ENCODE data around the gene CSTF1.
A peak's percentile ranks its signal among the peaks of the same experiment; 100 is the strongest.
"Not testable (repeated sequence)": the region's sequence is repeated elsewhere in the genome, so short reads cannot be mapped to it uniquely, and the experiment has no call there.

The CSTF1 gene

DNA sequence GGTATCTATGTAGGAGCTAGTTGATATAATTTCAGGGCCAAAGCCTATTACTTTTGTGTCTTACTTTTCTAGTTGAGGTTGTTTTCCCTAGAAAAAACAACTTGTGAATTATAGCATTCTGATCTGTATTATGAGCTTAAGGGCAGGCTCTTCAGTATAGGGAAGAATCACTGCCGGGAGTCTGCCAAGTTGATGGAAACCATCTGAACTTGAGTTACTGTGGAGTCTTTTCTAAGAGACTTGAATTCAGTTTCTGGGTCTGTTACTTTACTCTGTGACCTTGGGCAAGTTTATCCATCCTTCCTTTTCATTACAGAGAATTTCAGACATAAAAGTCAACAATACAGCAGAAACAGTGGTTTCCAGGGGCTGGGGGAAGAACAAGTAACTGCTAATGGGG is 17.5 kb downstream of the CSTF1 start:
- peaks cover 21 to 34% of the 10 kb centered on the region in 2 donors for H3K36me3 ChIP-seq (ENCODE audit: control insufficient read depth in 1 of 2, insufficient read depth in 2 of 2, low read length in 2 of 2)
- H3K27ac ChIP-seq (ENCODE audit: low read length) = peak overlapping the region; percentile 5
- no peak overlapping the region for H3K4me3 ChIP-seq (ENCODE audit: low read depth in 1 of 2, low read length in 2 of 2)
- no peaks in the 10 kb centered on the region for H3K9me3 ChIP-seq (ENCODE audit: control insufficient read depth in 1 of 2, low read length in 2 of 2)
- H3K27me3 ChIP-seq (ENCODE audit: low read depth, low read length) = no peaks in the 10 kb centered on the region
- H3K4me1 ChIP-seq (ENCODE audit: control insufficient read depth in 1 of 2, insufficient read depth in 2 of 2, low read length in 2 of 2) = peaks cover 0 to 9% of the 10 kb centered on the region in 2 donors

DNA sequence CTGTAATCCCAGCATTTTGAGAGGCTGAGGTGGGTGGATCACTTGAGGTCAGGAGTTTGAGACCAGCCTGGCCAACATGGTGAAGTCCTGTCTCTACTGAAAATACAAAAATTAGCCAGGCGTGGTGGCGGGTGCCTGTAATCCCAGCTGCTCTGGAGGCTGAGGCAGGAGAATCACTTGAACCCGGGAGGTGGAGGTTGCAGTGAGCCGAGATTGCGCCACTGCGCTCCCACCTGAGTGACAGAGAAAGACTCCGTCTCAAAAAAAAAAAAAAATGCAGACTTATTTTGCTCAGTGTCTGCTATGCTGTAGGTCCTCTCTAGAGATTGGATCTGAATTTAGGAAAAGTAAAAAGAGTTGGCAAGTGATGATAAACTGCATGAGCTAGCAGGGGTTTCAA is 18.8 kb downstream of the CSTF1 start:
- not testable (repeated sequence) for H3K4me3 ChIP-seq (ENCODE audit: low read depth in 1 of 2, low read length in 2 of 2); H3K27me3 ChIP-seq (ENCODE audit: low read depth, low read length); H3K9me3 ChIP-seq (ENCODE audit: control insufficient read depth in 1 of 2, low read length in 2 of 2); H3K4me1 ChIP-seq (ENCODE audit: control insufficient read depth in 1 of 2, insufficient read depth in 2 of 2, low read length in 2 of 2)
- peak overlapping the region; percentile 84 for H3K27ac ChIP-seq (ENCODE audit: low read length)
- H3K36me3 ChIP-seq (ENCODE audit: control insufficient read depth in 1 of 2, insufficient read depth in 2 of 2, low read length in 2 of 2) = peaks cover 10 to 21% of the 10 kb centered on the region in 2 donors

DNA sequence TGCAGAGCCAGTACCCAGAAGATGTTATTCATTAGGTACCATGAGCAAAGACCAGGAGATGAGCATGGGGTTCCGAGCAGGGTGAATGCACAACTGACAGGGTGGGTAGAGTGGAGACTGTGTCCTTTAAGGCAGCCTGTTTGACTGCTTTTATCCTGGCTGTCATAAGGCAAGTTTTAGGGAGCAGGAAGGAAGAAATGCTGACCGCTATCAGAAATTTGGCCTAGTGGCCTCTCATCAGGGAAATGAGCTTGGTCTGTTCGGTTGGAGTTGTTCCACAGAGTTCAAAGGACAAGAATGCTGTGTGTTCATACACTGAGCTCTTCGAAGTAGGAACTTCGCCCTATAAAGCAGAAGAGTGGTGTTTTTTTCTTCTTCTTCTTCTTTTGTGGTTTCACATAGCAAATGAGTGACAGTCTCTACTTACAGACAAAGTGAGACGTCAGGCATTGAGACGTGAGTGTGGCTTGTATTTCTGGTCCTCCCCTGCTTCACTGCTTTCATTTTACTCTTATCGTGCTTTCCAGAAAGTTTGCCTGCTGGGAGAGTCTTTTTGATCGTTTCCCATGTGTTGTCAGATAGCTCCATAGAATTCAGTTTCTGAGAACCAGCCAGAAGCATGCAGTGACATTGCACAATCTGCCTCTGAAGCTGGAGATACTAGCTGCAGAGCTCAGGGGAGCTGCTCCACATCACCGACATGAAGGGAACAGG is 19.5 kb downstream of the CSTF1 start, which contains the start of gene CASS4:
TSS of gene CASS4 (plus strand) at position 502 of the 714 bp plus-strand sequence. CDS start at position 701, 199 bp downstream.
- no peaks in the 10 kb centered on the region for H3K9me3 ChIP-seq (ENCODE audit: control insufficient read depth in 1 of 2, low read length in 2 of 2)
- H3K4me3 ChIP-seq (ENCODE audit: low read depth in 1 of 2, low read length in 2 of 2) = peak within 1 kb of the TSS; percentile 32 to 40
- H3K4me1 ChIP-seq (ENCODE audit: control insufficient read depth in 1 of 2, insufficient read depth in 2 of 2, low read length in 2 of 2) = peaks cover 0 to 9% of the 10 kb centered on the region in 2 donors
- H3K27ac ChIP-seq (ENCODE audit: low read length) = peak within 1 kb of the TSS; percentile 84
- H3K36me3 ChIP-seq (ENCODE audit: control insufficient read depth in 1 of 2, insufficient read depth in 2 of 2, low read length in 2 of 2) = peaks cover 8 to 14% of the 10 kb centered on the region in 2 donors
- H3K27me3 ChIP-seq (ENCODE audit: low read depth, low read length) = no peaks in the 10 kb centered on the region

DNA sequence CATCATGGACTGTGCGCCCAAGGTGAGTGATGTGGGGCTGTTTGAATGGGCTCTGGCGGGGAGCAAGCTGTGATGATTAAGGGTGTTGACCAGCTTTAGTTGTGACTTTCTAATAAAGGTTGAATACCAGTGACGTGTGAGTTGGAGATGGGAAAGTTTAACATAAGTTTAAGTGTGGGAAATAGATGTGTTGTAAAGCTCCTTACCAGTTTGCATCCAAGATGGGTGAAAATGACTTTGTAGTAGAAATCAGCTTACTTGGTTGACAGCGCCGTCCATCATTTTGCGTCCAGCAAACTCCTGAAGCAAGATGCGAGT is 20.0 kb downstream of the CSTF1 start:
- H3K9me3 ChIP-seq (ENCODE audit: control insufficient read depth in 1 of 2, low read length in 2 of 2) = no peaks in the 10 kb centered on the region
- no peaks in the 10 kb centered on the region for H3K27me3 ChIP-seq (ENCODE audit: low read depth, low read length)
- peak overlapping the region; percentile 32 to 40 for H3K4me3 ChIP-seq (ENCODE audit: low read depth in 1 of 2, low read length in 2 of 2)
- H3K27ac ChIP-seq (ENCODE audit: low read length) = peak overlapping the region; percentile 84
- H3K36me3 ChIP-seq (ENCODE audit: control insufficient read depth in 1 of 2, insufficient read depth in 2 of 2, low read length in 2 of 2) = peaks cover 2 to 9% of the 10 kb centered on the region in 2 donors
- peaks cover 0 to 9% of the 10 kb centered on the region in 2 donors for H3K4me1 ChIP-seq (ENCODE audit: control insufficient read depth in 1 of 2, insufficient read depth in 2 of 2, low read length in 2 of 2)

DNA sequence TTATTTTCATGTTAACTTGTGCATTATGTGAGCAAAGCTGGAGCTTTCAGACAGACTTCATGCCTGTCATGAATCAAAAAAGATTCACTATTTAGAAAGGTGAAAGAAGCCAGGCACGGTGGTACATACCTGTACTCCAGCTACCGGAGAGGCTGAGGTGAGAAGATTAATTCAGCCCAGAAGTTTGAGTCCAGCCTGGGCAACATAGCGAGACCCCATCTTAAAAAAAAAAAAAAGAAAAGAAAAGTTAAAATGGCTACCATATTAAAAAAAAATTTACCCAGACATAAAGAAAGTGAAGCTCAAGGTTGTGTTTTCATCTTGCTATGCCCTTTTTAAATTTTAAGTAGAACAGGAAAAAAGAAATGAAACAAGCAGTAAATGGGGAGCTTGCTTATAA is 20.5 kb downstream of the CSTF1 start:
- H3K36me3 ChIP-seq (ENCODE audit: control insufficient read depth in 1 of 2, insufficient read depth in 2 of 2, low read length in 2 of 2) = peaks cover 0 to 4% of the 10 kb centered on the region in 2 donors
- peaks cover 0 to 9% of the 10 kb centered on the region in 2 donors for H3K4me1 ChIP-seq (ENCODE audit: control insufficient read depth in 1 of 2, insufficient read depth in 2 of 2, low read length in 2 of 2)
- H3K9me3 ChIP-seq (ENCODE audit: control insufficient read depth in 1 of 2, low read length in 2 of 2) = no peaks in the 10 kb centered on the region
- H3K27me3 ChIP-seq (ENCODE audit: low read depth, low read length) = no peaks in the 10 kb centered on the region
- peak overlapping the region; percentile 84 for H3K27ac ChIP-seq (ENCODE audit: low read length)
- H3K4me3 ChIP-seq (ENCODE audit: low read depth in 1 of 2, low read length in 2 of 2) = peak overlapping the region; percentile 32 to 40

DNA sequence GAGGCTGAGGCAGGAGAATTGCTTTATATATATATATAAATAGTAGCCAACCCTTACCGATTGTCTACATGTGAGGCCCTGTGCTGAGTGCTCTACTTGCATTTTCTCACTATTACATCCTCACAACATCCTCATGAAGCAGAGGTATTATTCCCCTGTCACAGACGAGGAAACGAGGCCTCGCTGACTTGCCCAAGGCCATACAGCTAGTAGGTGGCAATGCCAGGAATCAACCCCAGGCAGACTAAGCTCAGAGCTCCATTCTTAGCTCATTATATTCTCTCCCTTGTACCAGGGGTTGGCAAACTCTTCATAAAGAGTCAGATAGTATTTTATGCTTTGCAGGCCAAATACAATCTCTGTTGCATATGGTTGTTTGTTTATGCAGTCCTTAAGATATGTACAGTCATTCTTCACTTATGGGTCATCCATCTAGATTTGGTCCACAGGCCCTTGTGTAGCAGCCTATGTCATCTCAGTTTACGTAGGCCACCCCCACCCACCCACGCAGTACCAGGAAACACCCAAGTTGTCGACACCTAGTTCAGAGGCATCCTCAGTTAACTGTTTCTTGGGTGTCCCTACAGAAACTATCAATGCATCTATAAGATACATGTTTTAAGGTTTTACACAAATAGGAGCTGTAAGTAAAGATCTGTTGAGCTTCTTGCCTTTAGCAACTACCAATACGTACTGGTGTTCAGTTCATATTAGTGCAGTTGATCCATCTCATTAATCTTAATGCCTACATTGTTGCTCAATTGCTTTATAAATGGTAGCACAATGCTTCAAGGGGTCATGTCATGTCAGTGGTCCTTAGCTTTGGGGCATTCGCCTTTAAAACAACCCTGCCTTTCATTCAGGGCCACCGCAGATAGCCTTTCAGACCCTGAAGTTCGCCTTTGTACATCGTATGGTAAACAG is 22.7 kb downstream of the CSTF1 start:
- Histone ChIP-seq H3K36me3 (ENCODE audit: control insufficient read depth in 1 of 2, insufficient read depth in 2 of 2, low read length in 2 of 2) (no peaks in the 10 kb centered on the region), H3K27me3 (ENCODE audit: low read depth, low read length) (no peaks in the 10 kb centered on the region), H3K9me3 (ENCODE audit: control insufficient read depth in 1 of 2, low read length in 2 of 2) (no peaks in the 10 kb centered on the region), H3K4me3 (ENCODE audit: low read depth in 1 of 2, low read length in 2 of 2) (no peak overlapping the region), H3K27ac (ENCODE audit: low read length) (no peak overlapping the region), H3K4me1 (ENCODE audit: control insufficient read depth in 1 of 2, insufficient read depth in 2 of 2, low read length in 2 of 2) (peaks cover 0 to 4% of the 10 kb centered on the region in 2 donors)

DNA sequence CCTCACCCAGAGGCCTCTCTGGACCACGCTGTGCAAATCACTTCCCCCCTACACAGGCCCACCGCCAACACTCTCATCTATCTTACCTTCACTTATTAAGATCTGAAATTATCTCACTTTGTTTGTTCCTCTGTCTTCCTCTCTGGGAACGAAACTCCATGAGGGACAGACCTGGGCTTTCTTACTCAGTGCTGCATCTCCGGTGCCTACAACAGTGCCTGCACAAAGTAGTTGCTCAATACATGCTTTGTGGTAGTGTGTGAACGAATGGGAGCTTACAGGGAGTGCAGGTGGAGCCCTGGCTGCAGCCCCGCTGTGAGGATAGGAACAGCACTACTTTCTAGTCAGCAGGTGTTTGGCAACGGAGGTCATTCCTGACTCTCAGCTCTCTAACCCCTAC is 25.0 kb downstream of the CSTF1 start:
- Histone ChIP-seq H3K4me3 (ENCODE audit: low read depth in 1 of 2, low read length in 2 of 2) (no peak overlapping the region), H3K36me3 (ENCODE audit: control insufficient read depth in 1 of 2, insufficient read depth in 2 of 2, low read length in 2 of 2) (no peaks in the 10 kb centered on the region), H3K4me1 (ENCODE audit: control insufficient read depth in 1 of 2, insufficient read depth in 2 of 2, low read length in 2 of 2) (no peaks in the 10 kb centered on the region), H3K9me3 (ENCODE audit: control insufficient read depth in 1 of 2, low read length in 2 of 2) (no peaks in the 10 kb centered on the region), H3K27ac (ENCODE audit: low read length) (no peak overlapping the region), H3K27me3 (ENCODE audit: low read depth, low read length) (no peaks in the 10 kb centered on the region)

DNA sequence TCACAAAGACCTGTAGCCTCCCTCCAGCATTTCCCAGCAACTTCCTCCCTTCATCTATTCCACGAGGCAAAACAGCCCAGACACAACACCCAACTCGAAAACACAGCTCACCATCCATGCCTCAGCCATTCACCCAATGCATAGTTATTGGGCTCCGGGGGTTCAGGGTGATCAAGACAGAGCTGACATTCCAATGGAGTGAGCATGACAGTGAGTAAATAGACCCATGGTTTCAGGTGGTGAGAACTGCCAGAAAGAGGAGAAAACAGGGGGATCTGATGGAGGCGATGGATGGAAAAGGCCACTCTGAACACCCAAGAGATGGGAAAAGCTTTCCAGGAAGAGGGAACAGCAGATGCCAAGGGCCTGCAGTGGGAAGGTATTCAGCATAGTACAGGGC is 25.5 kb downstream of the CSTF1 start:
- Histone ChIP-seq H3K4me3 (ENCODE audit: low read depth in 1 of 2, low read length in 2 of 2) (no peak overlapping the region), H3K27me3 (ENCODE audit: low read depth, low read length) (no peaks in the 10 kb centered on the region), H3K9me3 (ENCODE audit: control insufficient read depth in 1 of 2, low read length in 2 of 2) (no peaks in the 10 kb centered on the region), H3K27ac (ENCODE audit: low read length) (peak overlapping the region; percentile 6), H3K4me1 (ENCODE audit: control insufficient read depth in 1 of 2, insufficient read depth in 2 of 2, low read length in 2 of 2) (peaks cover 0 to 3% of the 10 kb centered on the region in 2 donors), H3K36me3 (ENCODE audit: control insufficient read depth in 1 of 2, insufficient read depth in 2 of 2, low read length in 2 of 2) (no peaks in the 10 kb centered on the region)

DNA sequence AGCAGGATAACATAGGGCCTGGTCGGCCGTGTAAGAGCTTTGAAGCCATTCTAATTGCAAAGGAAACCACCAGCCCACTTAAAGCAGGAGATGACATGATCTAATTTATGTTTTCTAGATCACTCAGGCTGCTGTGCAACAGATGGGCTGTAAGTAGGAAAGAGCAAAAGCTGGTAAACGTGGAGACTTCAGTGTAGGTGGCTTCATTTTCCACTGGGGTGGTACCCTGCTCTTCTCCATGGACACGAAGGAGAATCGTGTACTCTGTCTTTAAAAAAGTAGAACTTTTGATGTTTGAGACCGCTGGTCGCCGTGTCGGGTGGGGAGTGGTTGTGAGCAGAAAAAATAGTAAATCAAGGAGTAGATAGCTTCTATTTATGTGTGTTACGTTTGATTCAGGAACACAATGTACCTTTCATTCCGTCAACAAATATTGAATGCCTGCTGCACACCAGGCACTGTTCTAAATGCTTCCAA is 26.0 kb downstream of the CSTF1 start:
- Histone ChIP-seq H3K4me3 (ENCODE audit: low read depth in 1 of 2, low read length in 2 of 2) (no peak overlapping the region), H3K4me1 (ENCODE audit: control insufficient read depth in 1 of 2, insufficient read depth in 2 of 2, low read length in 2 of 2) (peaks cover 0 to 3% of the 10 kb centered on the region in 2 donors), H3K9me3 (ENCODE audit: control insufficient read depth in 1 of 2, low read length in 2 of 2) (no peaks in the 10 kb centered on the region), H3K36me3 (ENCODE audit: control insufficient read depth in 1 of 2, insufficient read depth in 2 of 2, low read length in 2 of 2) (no peaks in the 10 kb centered on the region), H3K27me3 (ENCODE audit: low read depth, low read length) (no peaks in the 10 kb centered on the region), H3K27ac (ENCODE audit: low read length) (peak overlapping the region; percentile 6)

DNA sequence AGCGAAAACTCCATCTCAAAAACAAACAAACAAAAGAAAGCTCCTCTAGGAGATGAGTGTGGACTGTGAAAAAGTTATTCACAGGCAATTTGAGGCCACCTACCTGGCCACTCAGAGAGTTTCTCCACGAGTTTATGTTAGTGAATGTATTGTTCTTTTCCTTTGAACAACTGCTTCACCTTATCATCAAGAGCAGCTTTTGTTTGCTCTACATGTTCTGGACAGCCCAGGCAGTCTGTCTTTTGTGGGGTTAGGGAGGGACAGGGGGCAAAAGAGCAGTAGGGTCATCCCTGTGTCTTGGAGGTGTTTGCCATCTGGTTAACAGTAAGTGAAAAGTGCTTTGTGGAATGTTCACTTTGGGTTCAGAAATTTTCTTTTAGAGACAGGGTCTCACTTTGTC is 27.6 kb downstream of the CSTF1 start:
- Histone ChIP-seq H3K4me1 (ENCODE audit: control insufficient read depth in 1 of 2, insufficient read depth in 2 of 2, low read length in 2 of 2) (peaks cover 0 to 3% of the 10 kb centered on the region in 2 donors), H3K27me3 (ENCODE audit: low read depth, low read length) (no peaks in the 10 kb centered on the region), H3K27ac (ENCODE audit: low read length) (no peak overlapping the region)

DNA sequence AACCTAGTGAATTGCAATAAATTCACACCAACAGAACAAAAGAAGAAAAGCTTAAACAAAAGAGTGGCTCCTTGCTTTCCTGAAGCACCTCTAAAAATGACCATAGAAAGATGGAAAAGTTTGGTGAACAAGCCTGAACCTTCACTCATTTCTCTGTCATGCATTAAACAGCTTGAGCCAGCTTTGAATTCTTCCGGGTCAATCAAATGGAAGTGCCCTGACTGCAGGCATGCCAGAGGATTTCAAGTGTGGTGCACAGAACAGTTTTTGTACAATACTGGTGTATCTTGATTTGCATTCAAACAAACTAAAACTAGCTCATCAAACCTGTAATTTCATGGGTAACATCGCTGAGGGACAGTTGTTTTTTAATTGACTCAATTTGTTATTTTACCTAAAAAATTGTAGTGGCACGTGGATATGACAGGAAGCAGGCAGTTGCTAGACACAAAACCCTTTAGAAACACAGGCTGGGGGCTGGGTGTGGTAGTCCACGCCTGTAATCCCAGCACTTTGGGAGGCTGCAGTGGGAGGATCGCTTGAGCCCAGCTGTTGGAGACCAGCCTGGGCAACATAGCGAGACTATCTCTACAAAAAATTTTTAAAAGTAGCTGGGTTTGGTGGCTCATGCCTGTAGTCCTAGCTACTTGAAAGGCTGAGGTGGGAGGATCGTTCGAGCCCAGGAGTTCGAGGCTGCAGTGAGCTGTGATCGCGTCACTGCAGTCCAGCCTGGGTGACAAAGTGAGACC is 28.7 kb downstream of the CSTF1 start:
- Histone ChIP-seq H3K27ac (ENCODE audit: low read length) (no peak overlapping the region), H3K4me1 (ENCODE audit: control insufficient read depth in 1 of 2, insufficient read depth in 2 of 2, low read length in 2 of 2) (peaks cover 0 to 3% of the 10 kb centered on the region in 2 donors), H3K36me3 (ENCODE audit: control insufficient read depth in 1 of 2, insufficient read depth in 2 of 2, low read length in 2 of 2) (no peaks in the 10 kb centered on the region)

More for the DNA sequence above, 27.6 kb downstream of the CSTF1 start:
- Histone ChIP-seq H3K4me3 (ENCODE audit: low read depth in 1 of 2, low read length in 2 of 2) (no peak overlapping the region), H3K36me3 (ENCODE audit: control insufficient read depth in 1 of 2, insufficient read depth in 2 of 2, low read length in 2 of 2) (no peaks in the 10 kb centered on the region), H3K9me3 (ENCODE audit: control insufficient read depth in 1 of 2, low read length in 2 of 2) (no peaks in the 10 kb centered on the region)

More for the DNA sequence above, 28.7 kb downstream of the CSTF1 start:
- Histone ChIP-seq H3K4me3 (ENCODE audit: low read depth in 1 of 2, low read length in 2 of 2) (no peak overlapping the region), H3K9me3 (ENCODE audit: control insufficient read depth in 1 of 2, low read length in 2 of 2) (no peaks in the 10 kb centered on the region), H3K27me3 (ENCODE audit: low read depth, low read length) (no peaks in the 10 kb centered on the region)
